GM18526 (cell line): ENCODE results near the gene RIOK3.

Experiments
- POLR2A ChIP-seq: IDR thresholded peaks from 3 replicates; pipeline ENCODE4 v1.6.1; 2011; ENCODE audit not compliant: insufficient read length; ENCODE audit errors: extremely low read depth

Gene RIOK3

DNA sequence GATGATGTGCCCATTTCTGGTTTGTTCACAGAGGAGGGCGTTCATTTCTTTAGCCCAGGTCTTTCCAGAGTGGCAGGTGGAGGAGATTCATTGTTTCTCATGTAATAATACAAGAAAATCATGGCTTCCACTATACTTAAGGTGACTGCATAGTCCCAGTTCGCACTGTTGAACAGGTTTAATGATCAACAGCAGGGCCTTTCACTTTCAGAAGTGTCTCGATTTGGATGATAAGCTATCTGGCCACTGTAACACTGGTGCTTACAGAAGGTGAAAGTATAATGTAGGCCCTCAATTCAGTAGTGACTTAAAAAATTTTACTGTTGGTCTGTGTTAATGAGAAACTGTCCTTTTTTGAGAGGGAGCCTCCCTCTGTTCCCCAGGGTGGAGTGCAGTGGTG is 51.6 kb downstream of the RIOK3 start:
- TF ChIP-seq POLR2A = no peak

DNA sequence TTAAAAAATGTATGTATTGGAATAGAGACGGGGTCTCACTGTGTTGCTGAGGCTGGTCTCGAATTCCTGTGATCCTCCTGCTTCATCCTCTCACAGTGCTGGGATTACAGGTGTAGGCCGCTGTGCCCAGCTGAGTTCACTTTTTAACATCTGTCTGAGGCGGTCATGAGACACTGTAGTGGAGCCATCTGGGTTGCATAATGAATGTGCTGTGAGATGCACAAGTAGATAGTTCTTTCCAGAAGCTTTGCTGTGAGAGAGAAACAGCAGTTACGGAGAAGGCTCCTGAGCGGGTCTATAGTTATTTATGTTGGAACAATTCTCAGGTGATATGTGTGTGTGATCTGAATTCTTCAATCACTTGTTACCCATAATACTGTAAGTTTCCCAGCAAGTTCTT is 53.3 kb downstream of the RIOK3 start:
- TF ChIP-seq POLR2A = no peak

GRCh38 chr18:23512641-23513040 is 59.6 kb downstream of the RIOK3 start:
- no peak for TF ChIP-seq POLR2A

- no peak for TF ChIP-seq POLR2A
Measured at GRCh38 chr18:23515911-23516546, 62.9 kb downstream of the RIOK3 start.

DNA sequence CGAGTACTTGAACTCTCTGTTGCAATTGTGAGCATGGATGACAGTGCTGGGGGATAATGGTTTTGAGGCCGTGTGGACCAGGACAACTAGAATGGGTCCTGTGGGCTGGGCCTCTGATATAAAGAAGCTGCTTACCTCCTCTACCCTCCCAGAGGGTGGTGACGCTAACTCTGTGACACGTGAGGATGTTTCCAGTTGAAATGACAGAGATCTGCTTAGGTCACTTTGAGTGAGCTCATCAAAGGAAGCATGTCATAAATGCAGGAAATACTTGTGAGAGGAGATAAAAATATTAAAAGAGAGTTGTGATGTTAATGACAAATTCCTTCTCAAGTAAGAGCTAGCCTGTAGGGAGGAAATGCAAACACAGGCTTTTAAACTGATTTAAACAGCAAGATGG is 66.6 kb downstream of the RIOK3 start:
- no peak for TF ChIP-seq POLR2A

DNA sequence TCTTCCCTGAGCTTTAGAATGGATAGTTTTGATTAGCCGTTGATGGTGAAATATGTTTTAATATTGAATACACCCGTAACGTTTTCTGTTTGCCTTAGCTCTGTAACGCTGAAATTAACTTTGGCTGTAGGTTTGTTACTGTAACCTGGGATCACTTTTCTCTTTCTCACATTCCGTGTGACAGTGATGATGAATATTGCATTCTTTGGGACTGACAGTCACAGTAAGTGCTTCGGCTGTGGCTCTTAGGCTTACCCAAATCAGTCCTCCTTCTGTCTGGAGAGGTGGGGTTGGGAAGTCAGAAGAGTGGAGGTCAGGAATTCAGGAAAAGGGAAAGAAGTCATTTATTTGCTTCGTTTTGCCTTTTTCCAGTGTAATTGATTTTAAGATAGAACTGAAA is 68.2 kb downstream of the RIOK3 start:
- no peak for TF ChIP-seq POLR2A

DNA sequence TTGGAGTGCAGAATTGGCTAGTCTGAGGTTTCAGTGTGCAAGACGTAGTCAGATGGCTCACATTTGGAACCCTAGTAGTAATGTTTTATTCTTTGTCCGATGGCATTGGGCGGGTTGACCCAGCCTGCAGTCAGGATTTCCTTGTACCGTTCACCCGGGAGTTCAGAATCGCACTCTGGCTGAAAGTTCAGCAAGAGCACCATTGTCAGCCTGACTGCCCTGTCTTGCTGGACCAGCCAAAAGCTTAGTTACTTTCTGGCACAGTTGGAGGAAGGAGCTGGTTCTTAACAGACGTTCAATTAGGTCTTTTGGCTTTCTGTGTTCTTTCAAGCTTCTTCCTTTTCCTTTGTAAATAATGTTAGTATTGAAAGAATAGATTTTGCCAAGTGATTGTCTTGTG is 68.8 kb downstream of the RIOK3 start:
- no peak for TF ChIP-seq POLR2A

DNA sequence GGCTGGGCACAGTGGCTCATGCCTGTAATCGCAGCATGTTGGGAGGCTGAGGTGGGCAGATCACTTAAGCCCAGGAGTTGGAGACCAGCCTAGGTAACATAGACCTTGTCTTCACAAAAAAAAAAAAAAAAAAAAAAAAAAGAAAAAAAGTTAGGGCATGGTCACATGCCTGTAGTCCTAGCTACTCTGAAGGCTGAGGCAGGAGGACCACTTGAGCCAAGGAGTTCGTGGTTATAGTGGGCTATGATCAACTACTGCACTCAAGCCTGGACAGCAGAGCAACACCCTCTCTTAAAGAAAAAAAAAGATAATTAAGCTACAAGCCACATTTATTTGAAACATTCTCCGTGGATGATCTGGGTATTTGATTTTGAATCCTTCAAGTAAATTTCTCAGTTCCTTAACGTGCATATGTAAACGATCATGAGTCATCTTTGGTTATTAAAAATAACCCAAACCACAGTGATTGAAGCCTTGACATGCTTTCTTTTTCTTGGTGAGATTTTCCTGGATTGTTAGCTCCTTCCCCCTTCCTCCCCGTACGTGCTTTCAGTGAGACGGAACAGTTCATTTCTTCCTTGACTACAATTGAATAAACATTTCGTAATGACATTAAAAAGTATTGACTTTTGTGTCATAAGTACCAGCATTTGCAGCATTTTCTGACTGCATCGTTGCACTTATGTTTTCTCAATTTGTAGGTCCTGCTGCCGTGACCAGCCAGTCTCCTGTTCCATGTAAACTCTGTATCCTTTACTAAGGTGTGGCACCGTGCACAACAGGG is 70.5 kb downstream of the RIOK3 start:
- no peak for TF ChIP-seq POLR2A

DNA sequence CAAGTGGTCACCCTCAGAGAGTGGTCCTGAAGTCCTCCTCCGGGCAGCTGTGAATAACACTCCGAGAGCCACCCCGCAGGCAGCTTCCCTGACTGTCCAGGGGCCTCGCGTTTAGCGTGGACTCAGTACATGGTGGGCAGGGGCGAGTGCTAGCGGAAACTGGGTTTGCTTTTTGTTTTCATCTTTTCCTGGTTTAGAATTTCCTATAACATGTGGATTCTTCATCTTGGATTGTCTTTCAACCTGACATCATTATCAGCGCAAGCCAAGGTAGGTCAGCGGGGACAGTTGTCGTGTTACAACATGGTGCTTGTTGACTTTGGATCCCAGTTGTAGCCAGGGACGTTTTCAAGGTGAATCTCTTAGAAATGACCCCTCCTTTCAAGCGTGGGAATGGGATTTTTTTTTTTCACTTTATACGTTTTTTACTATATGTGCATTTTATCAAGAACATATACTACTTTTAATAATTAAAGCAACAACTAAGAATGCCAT is 71.2 kb downstream of the RIOK3 start:
- no peak for TF ChIP-seq POLR2A

GRCh38 chr18:23526501-23527063 is 73.5 kb downstream of the RIOK3 start:
- TF ChIP-seq POLR2A = no peak

DNA sequence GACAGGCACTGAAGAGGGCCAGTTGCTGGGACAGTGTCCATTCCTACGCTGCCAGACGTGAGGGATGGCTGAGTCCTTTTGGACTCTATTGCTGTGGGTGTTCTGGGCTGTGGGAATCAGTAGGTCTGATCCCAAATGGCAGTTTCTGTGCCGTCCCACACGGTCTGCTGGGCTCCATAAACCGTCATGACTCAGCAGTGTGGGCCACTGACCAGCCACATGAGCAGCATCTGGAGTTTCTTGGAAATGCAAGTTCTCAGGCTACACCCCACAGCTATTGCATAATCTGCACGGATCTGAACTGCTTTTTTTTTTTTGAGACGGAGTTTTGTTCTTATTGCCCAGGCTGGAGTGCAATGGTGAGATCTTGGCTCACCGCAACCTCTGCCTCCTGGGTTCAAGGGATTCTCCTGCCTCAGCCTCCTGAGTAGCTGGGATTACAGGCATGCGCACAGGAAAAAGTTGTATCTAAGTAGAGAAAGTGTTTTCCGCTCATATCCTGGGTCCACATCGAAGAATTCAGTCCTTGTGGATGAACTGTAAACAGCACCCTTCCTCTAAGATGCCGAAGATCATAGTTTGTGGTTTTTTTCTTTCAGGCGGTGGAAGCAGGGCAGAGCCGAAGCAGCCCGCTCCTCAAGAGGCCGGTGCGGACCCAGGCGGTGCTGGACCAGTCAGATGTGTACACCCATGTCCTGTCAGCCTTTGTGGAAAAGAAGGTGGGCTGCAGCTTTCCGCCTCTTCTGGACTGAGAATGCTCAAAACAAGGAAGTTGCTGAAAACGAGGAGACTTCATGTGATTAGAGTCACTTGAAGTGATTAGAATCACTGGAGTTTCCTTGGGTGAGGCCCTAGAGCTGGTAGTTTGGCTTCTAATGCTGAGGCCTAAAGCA is 75.7 kb downstream of the RIOK3 start:
- TF ChIP-seq POLR2A = no peak

DNA sequence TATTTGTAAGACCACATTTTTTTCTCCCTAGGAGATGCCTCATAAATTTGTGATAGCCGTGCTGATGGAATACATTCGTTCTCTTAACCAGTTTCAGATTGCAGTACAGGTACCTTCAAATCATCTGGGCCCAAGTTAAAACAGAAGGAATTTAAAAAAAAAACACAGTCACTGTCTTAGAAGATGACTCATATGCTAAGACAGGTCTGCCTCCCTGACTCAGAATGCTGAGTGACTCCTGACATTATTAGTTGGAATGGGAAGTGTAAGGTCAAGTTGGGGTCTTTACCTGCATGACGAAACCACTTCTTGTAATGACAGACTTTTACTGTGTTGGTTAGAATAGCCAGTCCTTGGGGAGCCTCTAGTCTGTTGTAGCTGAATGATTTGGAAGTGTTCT is 76.5 kb downstream of the RIOK3 start:
- no peak for TF ChIP-seq POLR2A

GRCh38 chr18:23530195-23530594 is 77.1 kb downstream of the RIOK3 start:
- TF ChIP-seq POLR2A = no peak

DNA sequence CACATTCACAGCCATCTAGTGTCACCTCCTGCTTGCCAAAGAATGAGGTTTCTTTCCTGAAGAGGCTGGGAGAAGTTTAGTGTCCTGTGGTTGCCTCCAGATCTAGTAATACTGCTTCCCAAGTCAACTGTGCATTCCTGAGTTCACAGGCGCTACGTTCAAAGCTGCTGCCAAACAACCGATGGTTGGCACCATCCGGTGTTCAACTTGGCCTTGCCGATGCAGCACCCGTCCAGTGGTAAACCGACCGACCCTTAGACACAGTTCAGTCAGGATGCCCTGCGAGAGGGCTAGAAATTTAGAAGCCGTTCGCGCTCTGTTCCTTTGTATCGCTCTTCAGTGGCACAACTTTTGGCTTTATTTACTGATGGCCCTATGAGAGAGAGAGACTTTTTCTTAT is 78.8 kb downstream of the RIOK3 start:
- no peak for TF ChIP-seq POLR2A
